HCT116 (cell line): ENCODE results near the gene RPS15A. TPM values are rescaled to one million over a fixed set of nuclear protein-coding genes. Genes with fewer than 3 reads are reported as not detected.

Experiments
- ATAC-seq: fragments of 200-7000 bp; cut with Tn5 transposase; 2 replicates; pipeline ENCODE4 v1.9.1; 2020; ENCODE audit warnings: mild to moderate bottlenecking, moderate library complexity
- BruUV-seq: library from RNA; stranded (reverse); fragments of 400-500 nt; replicated peaks from 2 replicates; lab custom pipeline; 2021; lab: Mats Ljungman, UMichigan
- CTCF ChIA-PET: fragments of 300-600 bp; sonication (Branson Sonifier 250); formaldehyde crosslinking; loops from one replicate; lab custom pipeline; 2021; ENCODE audit warnings: antibody characterized with exemption; lab: Charles Lee
- POLR2A ChIA-PET: fragments of 300-600, 350-600 bp; sonication (Branson Sonifier 250); formaldehyde crosslinking; loops from one replicate; lab custom pipeline; 2021; ENCODE audit warnings: antibody characterized with exemption; lab: Charles Lee
- RAD21 ChIA-PET, 2 experiments: fragments of 300-600 bp; sonication (Branson Sonifier 250); formaldehyde crosslinking; loops; one replicate each; lab custom pipeline; 2023; ENCODE audit warnings: low total read pairs in 2 of 2; ENCODE audit not compliant: uncharacterized antibody in 2 of 2, unreplicated experiment in 2 of 2, low non-redundant PET in 1 of 2; lab: Charles Lee
- DNase-seq: peaks from one replicate; pipeline ENCODE4 v3.0.0-alpha.2; 2010; ENCODE audit warnings: low read depth, low spot score
- H2AFZ ChIP-seq: fragments of 200-600 bp; shearing (Covaris generic), sonication (generic); 2 replicates; pipeline ENCODE4 v1.6.1; 2017; ENCODE audit warnings: low read depth, mixed run types, mixed read lengths, antibody characterized with exemption, low read length; ENCODE audit not compliant: poor library complexity, severe bottlenecking
- H3K27ac ChIP-seq: 2 replicates; pipeline ENCODE4 v1.5.1; 2012; ENCODE audit warnings: low read depth, low read length
- H3K27me3 ChIP-seq: fragments of 200-600 bp; sonication (generic); 2 replicates; pipeline ENCODE4 v1.6.1; 2016; ENCODE audit warnings: mixed run types, low read length, mixed read lengths; ENCODE audit not compliant: insufficient read depth
- H3K36me3 ChIP-seq, 2 experiments: fragments of 200-500 bp in 1 of 2; fragments of 200-600 bp in 1 of 2; sonication (Bioruptor generic) in 1 of 2; sonication (generic) in 1 of 2; 2 replicates each; pipeline versions ENCODE4 v1.5.1 to v1.6.1; 2014 to 2016; ENCODE audit warnings: low read length in 2 of 2, inconsistent platforms in 1 of 2, mixed read lengths in 1 of 2, mixed run types in 1 of 2; ENCODE audit not compliant: insufficient read depth in 2 of 2, control insufficient read depth in 1 of 2
- H3K4me1 ChIP-seq, 2 experiments: fragments of 200-600 bp in 1 of 2; sonication (generic) in 1 of 2; 2 replicates each; pipeline versions ENCODE4 v1.5.1 to v1.6.1; 2012 to 2017; ENCODE audit warnings: low read length in 2 of 2, inconsistent platforms in 1 of 2, mild to moderate bottlenecking in 1 of 2, mixed read lengths in 1 of 2, mixed run types in 1 of 2, moderate library complexity in 1 of 2; ENCODE audit not compliant: insufficient read depth in 2 of 2, control insufficient read depth in 1 of 2
- H3K4me2 ChIP-seq: fragments of 200-600 bp; sonication (generic); 2 replicates; pipeline ENCODE4 v1.6.1; 2017; ENCODE audit warnings: mixed run types, low read length, mixed read lengths
- H3K4me3 ChIP-seq, 2 experiments: fragments of 200-600 bp in 1 of 2; sonication (generic) in 1 of 2; replicated peaks in 1 of 2; 2 replicates each; pipeline ENCODE4 v1.5.1; 2011 to 2016; ENCODE audit warnings: low read length in 2 of 2, control low read depth in 1 of 2, low read depth in 1 of 2, mild to moderate bottlenecking in 1 of 2, mixed read lengths in 1 of 2, mixed run types in 1 of 2
- H3K79me2 ChIP-seq: fragments of 200-600 bp; sonication (generic); 2 replicates; pipeline ENCODE4 v1.6.1; 2017; ENCODE audit warnings: mild to moderate bottlenecking, mixed run types, low read length, moderate library complexity, mixed read lengths; ENCODE audit not compliant: insufficient read depth
- H3K9ac ChIP-seq: fragments of 200-600 bp; sonication (generic); 2 replicates; pipeline ENCODE4 v1.6.1; 2016; ENCODE audit warnings: low read length, mixed read lengths
- H3K9me2 ChIP-seq: fragments of 200-600 bp; sonication (generic), shearing (Covaris generic); 2 replicates; pipeline ENCODE4 v1.6.1; 2017; ENCODE audit warnings: mixed run types, mild to moderate bottlenecking, moderate library complexity; ENCODE audit not compliant: insufficient read depth
- H3K9me3 ChIP-seq, 2 experiments: fragments of 200-500 bp in 1 of 2; fragments of 200-600 bp in 1 of 2; sonication (Bioruptor generic) in 1 of 2; sonication (generic) in 1 of 2; 2 replicates each; pipeline ENCODE4 v1.6.1; 2014 to 2017; ENCODE audit warnings: low read length in 2 of 2, mixed read lengths in 2 of 2, inconsistent platforms in 1 of 2, low read depth in 1 of 2, mild to moderate bottlenecking in 1 of 2, mixed run types in 1 of 2, moderate library complexity in 1 of 2; ENCODE audit not compliant: control insufficient read depth in 1 of 2, insufficient read depth in 1 of 2
- H4K20me1 ChIP-seq: fragments of 200-600 bp; sonication (generic), shearing (Covaris generic); 2 replicates; pipeline ENCODE4 v1.6.1; 2017; ENCODE audit warnings: mixed run types, mild to moderate bottlenecking, moderate library complexity; ENCODE audit not compliant: insufficient read depth
- CEBPB ChIP-seq: IDR thresholded peaks from 2 replicates; pipeline ENCODE4 v1.6.1; 2012; ENCODE audit warnings: low read depth
- CTCF ChIP-seq, 3 experiments: fragments of 200-600 bp in 1 of 3; sonication (generic) in 1 of 3; IDR thresholded peaks in 2 of 3; conservative IDR thresholded peaks in 1 of 3; 2 replicates each; pipeline ENCODE4 v1.5.1; 2012 to 2017; ENCODE audit warnings: low read depth in 2 of 3, low read length in 2 of 3, antibody characterized with exemption in 1 of 3, borderline replicate concordance in 1 of 3, control low read depth in 1 of 3, mild to moderate bottlenecking in 1 of 3, mixed read lengths in 1 of 3, mixed run types in 1 of 3, moderate library complexity in 1 of 3; ENCODE audit not compliant: insufficient read depth in 1 of 3
- ELF1 ChIP-seq: IDR thresholded peaks from 2 replicates; pipeline ENCODE4 v1.6.1; 2012; ENCODE audit warnings: low read depth, borderline replicate concordance
- EZH2phosphoT487 ChIP-seq: fragments of 200-600 bp; IDR thresholded peaks from 2 replicates; pipeline ENCODE4 v1.6.1; 2018; ENCODE audit warnings: antibody characterized with exemption, borderline replicate concordance
- FOSL1 ChIP-seq: IDR thresholded peaks from 2 replicates; pipeline ENCODE4 v1.6.1; 2012; ENCODE audit warnings: low read depth
- JUND ChIP-seq: IDR thresholded peaks from 2 replicates; pipeline ENCODE4 v1.6.1; 2012
- MAX ChIP-seq: IDR thresholded peaks from 2 replicates; pipeline ENCODE4 v1.6.1; 2012
- POLR2AphosphoS5 ChIP-seq: IDR thresholded peaks from 2 replicates; pipeline ENCODE4 v1.6.1; 2011; ENCODE audit warnings: mild to moderate bottlenecking, low read depth, low read length, moderate library complexity
- SP1 ChIP-seq: IDR thresholded peaks from 2 replicates; pipeline ENCODE4 v1.6.1; 2012; ENCODE audit warnings: low read depth
- SRF ChIP-seq: IDR thresholded peaks from 2 replicates; pipeline ENCODE4 v1.6.1; 2012; ENCODE audit warnings: low read depth
- TCF7L2 ChIP-seq: IDR thresholded peaks from 2 replicates; pipeline ENCODE4 v1.7.0; 2011; ENCODE audit warnings: borderline replicate concordance, inconsistent platforms; ENCODE audit not compliant: insufficient read depth, insufficient read length; ENCODE audit errors: extremely low read depth
- YY1 ChIP-seq: IDR thresholded peaks from 2 replicates; pipeline ENCODE4 v1.6.1; 2011; ENCODE audit warnings: low read length, low read depth, moderate library complexity, mild to moderate bottlenecking; ENCODE audit not compliant: insufficient replicate concordance; ENCODE audit errors: extremely low read depth
- ZBTB33 ChIP-seq: IDR thresholded peaks from 2 replicates; pipeline ENCODE4 v1.6.1; 2011; ENCODE audit warnings: mild to moderate bottlenecking, low read length, moderate library complexity; ENCODE audit not compliant: insufficient replicate concordance; ENCODE audit errors: extremely low read depth
- ZFX ChIP-seq: fragments of 450-650 bp; IDR thresholded peaks from 2 replicates; pipeline ENCODE4 v1.6.1; 2017
- ZNF274 ChIP-seq: fragments of 200-500 bp; sonication (Bioruptor generic); IDR thresholded peaks from 2 replicates; pipeline ENCODE4 v1.6.1; 2014; ENCODE audit warnings: mild to moderate bottlenecking, low read depth, low read length, inconsistent platforms
- intact Hi-C: fragments of 100-400 bp; cut with micrococcal nuclease; formaldehyde crosslinking; loops from 2 replicates; pipeline ENCODE4 v1.10.0; 2022
- total RNA-seq: library from RNA; stranded (reverse); gene quantifications from one replicate; pipeline ENCODE4 v1.2.1, GENCODE V29; 2021; ENCODE audit not compliant: unreplicated experiment

RPS15A gene
- total RNA-seq, 1 experiment from 2014 or later: 1,686 TPM

GRCh38 chr16:18789515-18789849, 652 bp downstream of the RPS15A start:
- Histone ChIP-seq H4K20me1 (peaks cover 44% of the 10 kb centered on the region; the same call in 1 of the 2 replicates), H3K79me2 (peaks cover 78% of the 10 kb centered on the region), H3K27ac (peak overlapping the region; percentile 81), H2AFZ (no peak overlapping the region), H3K4me2 (peak overlapping the region; percentile 91), H3K9ac (peak overlapping the region; percentile 96), H3K9me3 (no peaks in the 10 kb centered on the region), H3K4me3 (peak overlapping the region; percentile 89 to 91), H3K4me1 (peaks cover 3 to 26% of the 10 kb centered on the region in 2 experiments), H3K27me3 (no peaks in the 10 kb centered on the region), H3K9me2 (no peaks in the 10 kb centered on the region), H3K36me3 (peaks cover 45 to 77% of the 10 kb centered on the region in 2 experiments)
- intact Hi-C loops: no loop called here
- CTCF ChIA-PET: interaction anchor here (1.3 kb wide), 1 partner anchor 12 kb away, joined by 18 read pairs; the partner anchor contains the start of gene ARL6IP1
- RAD21 ChIA-PET: no interaction called here
- BruUV-seq: no TSS peak
- TF ChIP-seq TCF7L2 (no peak), POLR2AphosphoS5 (no peak)
- DNase-seq (no peak), ATAC-seq (no peak)
- POLR2A ChIA-PET: interaction anchor here (0.7 to 9.7 kb wide), 2 partner anchors 13 to 305 kb away, joined by 3 to 190 read pairs; partner anchors contain the start of gene ARL6IP1

GRCh38 chr16:18788828-18789514, 1.2 kb downstream of the RPS15A start:
- Histone ChIP-seq H3K4me1 (peaks cover 3 to 26% of the 10 kb centered on the region in 2 experiments), H2AFZ (no peak overlapping the region), H4K20me1 (peaks cover 48% of the 10 kb centered on the region; the same call in 1 of the 2 replicates), H3K79me2 (peaks cover 80% of the 10 kb centered on the region), H3K9me2 (no peaks in the 10 kb centered on the region), H3K27me3 (no peaks in the 10 kb centered on the region), H3K9me3 (no peaks in the 10 kb centered on the region), H3K27ac (peak overlapping the region; percentile 81), H3K4me2 (peak overlapping the region; percentile 91), H3K36me3 (peaks cover 45 to 77% of the 10 kb centered on the region in 2 experiments), H3K4me3 (peak overlapping the region; percentile 89 to 91), H3K9ac (peak overlapping the region; percentile 96)
- ATAC-seq (no peak), DNase-seq (no peak)
- intact Hi-C loops: no loop called here
- ChIA-PET RAD21 (no interaction called here), CTCF (no interaction called here), POLR2A (interaction anchor here (9.7 kb wide), 1 partner anchor 13 kb away, joined by 190 read pairs; the partner anchor contains the start of gene ARL6IP1)
- TSS peak; percentile 51 for BruUV-seq
- TF ChIP-seq YY1 (no peak), SRF (no peak), MAX (no peak), CEBPB (no peak), ELF1 (no peak), TCF7L2 (no peak), JUND (no peak), SP1 (no peak), FOSL1 (no peak), ZBTB33 (no peak), ZFX (no peak), ZNF274 (no peak), EZH2phosphoT487 (no peak), CTCF (IDR thresholded peaks at IDR 0.05 in 2 of 3, conservative IDR thresholded peaks at IDR 0.05 in 1 of 3; ENCODE audit: borderline replicate concordance in 1 of 3, insufficient read depth in 1 of 3, low read depth in 2 of 3, low read length in 2 of 3) (no peak), POLR2AphosphoS5 (no peak)
